ENCODE data around the gene USP32. TPM values are rescaled to one million over a fixed set of nuclear protein-coding genes. Genes with fewer than 3 reads are reported as not detected.
A peak's percentile ranks its signal among the peaks of the same experiment; 100 is the strongest.

Gene USP32
- total and polyA plus RNA-seq, 12 donors, result 22.0 to 99.3 (median 54.4) TPM

GRCh38 chr17:60161598-60162330 is 230.2 kb downstream of the USP32 start:
- H3K36me3 ChIP-seq (replicated peaks in 1 of 2), result no peaks in the 10 kb centered on the region
- no peaks in the 10 kb centered on the region for H3K9me3 ChIP-seq (replicated peaks in 1 of 3)
- DNase-seq, result peak in 3 of 7 donors; percentile 41 to 54 (median 53)
- no peak overlapping the region for H3K4me3 ChIP-seq
- 11 to 50% (median 40%) methylated on average over 2 to 17 of the region's 17 CpGs for WGBS, 4 donors
- intact Hi-C loops (cut with DNase I), result no loop called here
- H3K27ac ChIP-seq, result no peak overlapping the region
- no peaks in the 10 kb centered on the region for H3K27me3 ChIP-seq
- H3K4me1 ChIP-seq (replicated peaks in 1 of 2), result no peaks in the 10 kb centered on the region
- no peak for TF ChIP-seq CTCF (IDR thresholded peaks at IDR 0.05)
- TF ChIP-seq POLR2A (IDR thresholded peaks at IDR 0.05), result no peak

GRCh38 chr17:60160829-60161501 is 231.0 kb downstream of the USP32 start:
- intact Hi-C loops (cut with DNase I), result no loop called here
- no peak overlapping the region for H3K4me3 ChIP-seq
- H3K27me3 ChIP-seq, result no peaks in the 10 kb centered on the region
- no peaks in the 10 kb centered on the region for H3K4me1 ChIP-seq (replicated peaks in 1 of 2)
- H3K27ac ChIP-seq, result no peak overlapping the region
- 63 to 69% (median 65%) methylated on average over 8 to 10 of the region's 10 CpGs for WGBS, 4 donors
- H3K9me3 ChIP-seq (replicated peaks in 1 of 3), result no peaks in the 10 kb centered on the region
- DNase-seq, result no peak
- no peaks in the 10 kb centered on the region for H3K36me3 ChIP-seq (replicated peaks in 1 of 2)
- TF ChIP-seq POLR2A (IDR thresholded peaks at IDR 0.05), result no peak
- no peak for TF ChIP-seq CTCF (IDR thresholded peaks at IDR 0.05)

- no peak for TF ChIP-seq POLR2A (IDR thresholded peaks at IDR 0.05)
- no peak for TF ChIP-seq CTCF (IDR thresholded peaks at IDR 0.05)
- Histone ChIP-seq H3K27ac (no peak overlapping the region), H3K36me3 (replicated peaks in 1 of 2) (no peaks in the 10 kb centered on the region), H3K27me3 (no peaks in the 10 kb centered on the region), H3K9me3 (replicated peaks in 1 of 3) (no peaks in the 10 kb centered on the region), H3K4me3 (no peak overlapping the region), H3K4me1 (replicated peaks in 1 of 2) (no peaks in the 10 kb centered on the region)
- 74 to 82% (median 78%) methylated on average over 6 of the region's 6 CpGs for WGBS, 4 donors
- intact Hi-C loops (cut with DNase I), result loop anchor here in 1 of 2 donors (10.0 kb wide), 1 partner anchor 75 kb away; no protein-coding TSS in a partner anchor
- DNase-seq, result no peak
Observed at GRCh38 chr17:60159479-60159866, 232.5 kb downstream of the USP32 start.

- Histone ChIP-seq H3K4me3 (no peak overlapping the region), H3K27ac (no peak overlapping the region), H3K9me3 (replicated peaks in 1 of 3) (no peaks in the 10 kb centered on the region), H3K36me3 (replicated peaks in 1 of 2) (no peaks in the 10 kb centered on the region), H3K27me3 (no peaks in the 10 kb centered on the region), H3K4me1 (replicated peaks in 1 of 2) (no peaks in the 10 kb centered on the region)
- TF ChIP-seq POLR2A (IDR thresholded peaks at IDR 0.05) (no peak), CTCF (IDR thresholded peaks at IDR 0.05) (no peak)
- no peak for DNase-seq
- intact Hi-C loops (cut with DNase I), result loop anchor here in 1 of 2 donors (10.0 kb wide), 1 partner anchor 76 kb away; no protein-coding TSS in a partner anchor
- 59 to 75% (median 66%) methylated on average over 9 to 19 of the region's 19 CpGs for WGBS, 4 donors
Observed at GRCh38 chr17:60158751-60159478, 233.0 kb downstream of the USP32 start.
